Epidermal melanocyte (primary cell): ENCODE results near the gene ANKRD11.

Source experiments
- DNase-seq: peaks from one replicate; pipeline ENCODE4 v3.0.0; 2011; ENCODE audit warnings: low spot score; ENCODE audit not compliant: insufficient read length

ANKRD11 gene

GRCh38 chr16:89507214-89507833 is 17.0 kb upstream of the ANKRD11 start:
- peak; percentile 6 for DNase-seq

GRCh38 chr16:89506791-89507191 is 16.4 kb upstream of the ANKRD11 start:
- DNase-seq, result no peak

- peak; percentile 4 for DNase-seq
Measured at GRCh38 chr16:89506113-89506504, 15.7 kb upstream of the ANKRD11 start.

GRCh38 chr16:89505204-89506112 is 15.1 kb upstream of the ANKRD11 start:
- DNase-seq, result peak; percentile 30

- peak; percentile 10 for DNase-seq
Measured at GRCh38 chr16:89504091-89504490, 13.7 kb upstream of the ANKRD11 start.

GRCh38 chr16:89502081-89502843 is 11.9 kb upstream of the ANKRD11 start:
- DNase-seq, result peak; percentile 13

GRCh38 chr16:89499767-89500166 is 9.4 kb upstream of the ANKRD11 start:
- DNase-seq, result no peak

GRCh38 chr16:89498839-89499238 is 8.5 kb upstream of the ANKRD11 start:
- DNase-seq, result peak; percentile 38

- peak; percentile 18 for DNase-seq
Measured at GRCh38 chr16:89495121-89495520, 4.8 kb upstream of the ANKRD11 start.

GRCh38 chr16:89493776-89494175 is 3.4 kb upstream of the ANKRD11 start:
- DNase-seq, result peak; percentile 0

GRCh38 chr16:89491974-89492687 is 1.8 kb upstream of the ANKRD11 start:
- peak; percentile 7 for DNase-seq

GRCh38 chr16:89491238-89491869 is 993 bp upstream of the ANKRD11 start:
- peak; percentile 19 for DNase-seq

- peak; percentile 7 for DNase-seq
Measured at GRCh38 chr16:89489898-89490438, 393 bp downstream of the ANKRD11 start.

GRCh38 chr16:89489040-89489897 is 1.1 kb downstream of the ANKRD11 start:
- peak; percentile 48 for DNase-seq

GRCh38 chr16:89485701-89486246 is 4.6 kb downstream of the ANKRD11 start:
- no peak for DNase-seq

- no peak for DNase-seq
Measured at GRCh38 chr16:89484923-89485679, 5.3 kb downstream of the ANKRD11 start.

- DNase-seq, result peak; percentile 4
Measured at GRCh38 chr16:89484041-89484501, 6.3 kb downstream of the ANKRD11 start.

GRCh38 chr16:89482817-89483205 is 7.5 kb downstream of the ANKRD11 start:
- no peak for DNase-seq
